Measurements from ENCODE around the gene BCDIN3D.

The BCDIN3D gene

GRCh38 chr12:49795654-49796105, 47.2 kb downstream of the BCDIN3D start:
- no peak for DNase-seq

- DNase-seq: no peak
These were observed 47.9 kb downstream of the BCDIN3D start for GRCh38 chr12:49794811-49795653.

- no peak for DNase-seq
These were observed 48.9 kb downstream of the BCDIN3D start for GRCh38 chr12:49794021-49794420.

GRCh38 chr12:49793620-49794019, 49.3 kb downstream of the BCDIN3D start:
- no peak for DNase-seq

- no peak for DNase-seq
These were observed 49.8 kb downstream of the BCDIN3D start for GRCh38 chr12:49792976-49793580.

- DNase-seq: no peak
These were observed 50.5 kb downstream of the BCDIN3D start for GRCh38 chr12:49792181-49792970.

GRCh38 chr12:49791700-49792099, 51.2 kb downstream of the BCDIN3D start:
- no peak for DNase-seq

GRCh38 chr12:49790741-49791555, 52.0 kb downstream of the BCDIN3D start:
- DNase-seq: no peak

GRCh38 chr12:49789992-49790391, 52.9 kb downstream of the BCDIN3D start:
- no peak for DNase-seq

- DNase-seq: no peak
These were observed 55.2 kb downstream of the BCDIN3D start for GRCh38 chr12:49787672-49788071.
